Measurements from ENCODE around the gene CYREN.
"Not testable (repeated sequence)": the region's sequence is repeated elsewhere in the genome, so short reads cannot be mapped to it uniquely, and the experiment has no call there.

The CYREN gene

GRCh38 chr7:135179321-135179925 is 8.9 kb upstream of the CYREN start:
- no peak for DNase-seq
- H3K4me1 ChIP-seq (ENCODE audit: control insufficient read depth, insufficient read depth, low read length, poor library complexity, severe bottlenecking): no peaks in the 10 kb centered on the region
- peaks cover 15% of the 10 kb centered on the region for H3K36me3 ChIP-seq (ENCODE audit: control insufficient read depth, insufficient read depth, low read length)
- no peaks in the 10 kb centered on the region for H3K27me3 ChIP-seq (replicated peaks; ENCODE audit: control insufficient read depth, insufficient read depth, low read length, poor library complexity, severe bottlenecking)
- H3K4me3 ChIP-seq (ENCODE audit: insufficient read depth, low read depth, low read length, poor library complexity, severe bottlenecking): no peak overlapping the region
- H3K27ac ChIP-seq (ENCODE audit: insufficient read depth, low read length, poor library complexity, severe bottlenecking): no peak overlapping the region
- peaks cover 30% of the 10 kb centered on the region for H3K9me3 ChIP-seq (ENCODE audit: control insufficient read depth, low read length)

- H3K27ac ChIP-seq (ENCODE audit: insufficient read depth, low read length, poor library complexity, severe bottlenecking): no peak overlapping the region
- H3K36me3 ChIP-seq (ENCODE audit: control insufficient read depth, insufficient read depth, low read length): peaks cover 11% of the 10 kb centered on the region
- H3K4me1 ChIP-seq (ENCODE audit: control insufficient read depth, insufficient read depth, low read length, poor library complexity, severe bottlenecking): no peaks in the 10 kb centered on the region
- peaks cover 30% of the 10 kb centered on the region for H3K9me3 ChIP-seq (ENCODE audit: control insufficient read depth, low read length)
- H3K4me3 ChIP-seq (ENCODE audit: insufficient read depth, low read depth, low read length, poor library complexity, severe bottlenecking): no peak overlapping the region
- H3K27me3 ChIP-seq (replicated peaks; ENCODE audit: control insufficient read depth, insufficient read depth, low read length, poor library complexity, severe bottlenecking): no peaks in the 10 kb centered on the region
- DNase-seq: no peak
Observed at GRCh38 chr7:135178364-135178763, 7.9 kb upstream of the CYREN start.

- Histone ChIP-seq H3K27ac (ENCODE audit: insufficient read depth, low read length, poor library complexity, severe bottlenecking) (no peak overlapping the region), H3K4me1 (ENCODE audit: control insufficient read depth, insufficient read depth, low read length, poor library complexity, severe bottlenecking) (no peaks in the 10 kb centered on the region), H3K27me3 (replicated peaks; ENCODE audit: control insufficient read depth, insufficient read depth, low read length, poor library complexity, severe bottlenecking) (no peaks in the 10 kb centered on the region), H3K36me3 (ENCODE audit: control insufficient read depth, insufficient read depth, low read length) (peaks cover 3% of the 10 kb centered on the region), H3K9me3 (ENCODE audit: control insufficient read depth, low read length) (peaks cover 19% of the 10 kb centered on the region), H3K4me3 (ENCODE audit: insufficient read depth, low read depth, low read length, poor library complexity, severe bottlenecking) (no peak overlapping the region)
- DNase-seq: no peak
Observed at GRCh38 chr7:135177028-135177696, 6.7 kb upstream of the CYREN start.

GRCh38 chr7:135175931-135176330 is 5.4 kb upstream of the CYREN start:
- DNase-seq: no peak
- Histone ChIP-seq H3K27me3 (replicated peaks; ENCODE audit: control insufficient read depth, insufficient read depth, low read length, poor library complexity, severe bottlenecking) (no peaks in the 10 kb centered on the region), H3K4me1 (ENCODE audit: control insufficient read depth, insufficient read depth, low read length, poor library complexity, severe bottlenecking) (no peaks in the 10 kb centered on the region), H3K27ac (ENCODE audit: insufficient read depth, low read length, poor library complexity, severe bottlenecking) (no peak overlapping the region), H3K36me3 (ENCODE audit: control insufficient read depth, insufficient read depth, low read length) (peaks cover 3% of the 10 kb centered on the region), H3K9me3 (ENCODE audit: control insufficient read depth, low read length) (peaks cover 7% of the 10 kb centered on the region), H3K4me3 (ENCODE audit: insufficient read depth, low read depth, low read length, poor library complexity, severe bottlenecking) (no peak overlapping the region)

GRCh38 chr7:135174941-135175340 is 4.4 kb upstream of the CYREN start:
- Histone ChIP-seq H3K4me3 (ENCODE audit: insufficient read depth, low read depth, low read length, poor library complexity, severe bottlenecking) (no peak overlapping the region), H3K9me3 (ENCODE audit: control insufficient read depth, low read length) (peaks cover 4% of the 10 kb centered on the region), H3K27me3 (replicated peaks; ENCODE audit: control insufficient read depth, insufficient read depth, low read length, poor library complexity, severe bottlenecking) (no peaks in the 10 kb centered on the region), H3K36me3 (ENCODE audit: control insufficient read depth, insufficient read depth, low read length) (no peaks in the 10 kb centered on the region), H3K27ac (ENCODE audit: insufficient read depth, low read length, poor library complexity, severe bottlenecking) (no peak overlapping the region), H3K4me1 (ENCODE audit: control insufficient read depth, insufficient read depth, low read length, poor library complexity, severe bottlenecking) (no peaks in the 10 kb centered on the region)
- DNase-seq: no peak

- H3K27ac ChIP-seq (ENCODE audit: insufficient read depth, low read length, poor library complexity, severe bottlenecking); H3K4me3 ChIP-seq (ENCODE audit: insufficient read depth, low read depth, low read length, poor library complexity, severe bottlenecking); H3K9me3 ChIP-seq (ENCODE audit: control insufficient read depth, low read length); DNase-seq; H3K4me1 ChIP-seq (ENCODE audit: control insufficient read depth, insufficient read depth, low read length, poor library complexity, severe bottlenecking); H3K27me3 ChIP-seq (replicated peaks; ENCODE audit: control insufficient read depth, insufficient read depth, low read length, poor library complexity, severe bottlenecking); H3K36me3 ChIP-seq (ENCODE audit: control insufficient read depth, insufficient read depth, low read length): not testable (repeated sequence)
Observed at GRCh38 chr7:135173916-135174315, 3.4 kb upstream of the CYREN start.

- not testable (repeated sequence) for H3K27me3 ChIP-seq (replicated peaks; ENCODE audit: control insufficient read depth, insufficient read depth, low read length, poor library complexity, severe bottlenecking); DNase-seq; H3K9me3 ChIP-seq (ENCODE audit: control insufficient read depth, low read length); H3K4me3 ChIP-seq (ENCODE audit: insufficient read depth, low read depth, low read length, poor library complexity, severe bottlenecking)
- H3K36me3 ChIP-seq (ENCODE audit: control insufficient read depth, insufficient read depth, low read length): peaks cover 11% of the 10 kb centered on the region
- peaks cover 13% of the 10 kb centered on the region for H3K4me1 ChIP-seq (ENCODE audit: control insufficient read depth, insufficient read depth, low read length, poor library complexity, severe bottlenecking)
- peak overlapping the region; percentile 96 for H3K27ac ChIP-seq (ENCODE audit: insufficient read depth, low read length, poor library complexity, severe bottlenecking)
Observed at GRCh38 chr7:135171581-135172291, 1.2 kb upstream of the CYREN start.

- peaks cover 13% of the 10 kb centered on the region for H3K4me1 ChIP-seq (ENCODE audit: control insufficient read depth, insufficient read depth, low read length, poor library complexity, severe bottlenecking)
- H3K9me3 ChIP-seq (ENCODE audit: control insufficient read depth, low read length); DNase-seq; H3K27me3 ChIP-seq (replicated peaks; ENCODE audit: control insufficient read depth, insufficient read depth, low read length, poor library complexity, severe bottlenecking): not testable (repeated sequence)
- H3K36me3 ChIP-seq (ENCODE audit: control insufficient read depth, insufficient read depth, low read length): peaks cover 11% of the 10 kb centered on the region
- H3K4me3 ChIP-seq (ENCODE audit: insufficient read depth, low read depth, low read length, poor library complexity, severe bottlenecking): peak overlapping the region; percentile 75
- H3K27ac ChIP-seq (ENCODE audit: insufficient read depth, low read length, poor library complexity, severe bottlenecking): peak overlapping the region; percentile 96
Observed at GRCh38 chr7:135170998-135171481, 533 bp upstream of the CYREN start.

GRCh38 chr7:135169964-135170273 is 588 bp downstream of the CYREN start:
- H3K4me1 ChIP-seq (ENCODE audit: control insufficient read depth, insufficient read depth, low read length, poor library complexity, severe bottlenecking): peaks cover 13% of the 10 kb centered on the region
- H3K9me3 ChIP-seq (ENCODE audit: control insufficient read depth, low read length): no peaks in the 10 kb centered on the region
- H3K4me3 ChIP-seq (ENCODE audit: insufficient read depth, low read depth, low read length, poor library complexity, severe bottlenecking): peak overlapping the region; percentile 75
- H3K36me3 ChIP-seq (ENCODE audit: control insufficient read depth, insufficient read depth, low read length): peaks cover 17% of the 10 kb centered on the region
- H3K27ac ChIP-seq (ENCODE audit: insufficient read depth, low read length, poor library complexity, severe bottlenecking): peak overlapping the region; percentile 96
- H3K27me3 ChIP-seq (replicated peaks; ENCODE audit: control insufficient read depth, insufficient read depth, low read length, poor library complexity, severe bottlenecking): no peaks in the 10 kb centered on the region
- no peak for DNase-seq

All from effector memory CD4-positive, alpha-beta T cell (primary cell).